K562 (cell line): ENCODE measurements around the gene MAN2B1. TPM values are rescaled to one million over a fixed set of nuclear protein-coding genes. Genes with fewer than 3 reads are reported as not detected.
A peak's percentile ranks its signal among the peaks of the same experiment; 100 is the strongest.

Experiments
- ATAC-seq: fragments of 200-7000 bp; cut with Tn5 transposase; 3 replicates; pipeline ENCODE4 v1.9.1; 2020; ENCODE audit warnings: moderate library complexity
- BruUV-seq: library from RNA; stranded (reverse); fragments of 400-500 nt; replicated peaks from 2 replicates; lab custom pipeline; 2021; lab: Mats Ljungman, UMichigan
- CTCF ChIA-PET: fragments of 300-600 bp; formaldehyde crosslinking; extraction: SDS; loops from one replicate; lab custom pipeline; 2021; ENCODE audit warnings: low intra/inter-chr PET ratio; lab: Yijun Ruan, JAX
- POLR2A ChIA-PET: fragments of 300-600, 350-650 bp; sonication (Branson Sonifier 250); formaldehyde crosslinking; extraction: SDS; loops from one replicate; lab custom pipeline; 2021; ENCODE audit warnings: antibody characterized with exemption, inconsistent platforms; lab: Yijun Ruan, JAX
- DNase-seq, 4 experiments: peaks; one replicate each; pipeline versions ENCODE4 v3.0.0 to v3.0.0-alpha.2; 2011 to 2018; ENCODE audit warnings: low spot score in 3 of 4, mixed read lengths in 3 of 4; ENCODE audit errors: extremely low read depth in 1 of 4
- FAIRE-seq: peaks from 2 replicates; lab custom pipeline; 2011; peaks lifted over from hg19 to GRCh38; lab: Jason Lieb, UNC
- H2AFZ ChIP-seq: 2 replicates; pipeline ENCODE4 v1.6.0; 2011; ENCODE audit warnings: low read depth, low read length, control low read depth, inconsistent platforms
- H3K27ac ChIP-seq: fragments of 200-600 bp; 3 replicates; pipeline ENCODE4 v1.8.0; 2011; ENCODE audit warnings: low read depth, mild to moderate bottlenecking, control low read depth, inconsistent platforms, low read length, moderate library complexity, mixed read lengths; ENCODE audit errors: extremely low read depth
- H3K27me3 ChIP-seq, 2 experiments: fragments of 300-600 bp in 1 of 2; 2 replicates in 1 of 2; 3 replicates in 1 of 2; pipeline versions ENCODE4 v1.6.0 to v1.8.0; 2011; ENCODE audit warnings: inconsistent platforms in 2 of 2, low read length in 2 of 2, mild to moderate bottlenecking in 1 of 2, mixed read lengths in 1 of 2, moderate library complexity in 1 of 2; ENCODE audit not compliant: control insufficient read depth in 2 of 2, insufficient read depth in 2 of 2
- H3K36me3 ChIP-seq: fragments of 300-600 bp; 3 replicates; pipeline ENCODE4 v1.8.0; 2011; ENCODE audit warnings: mild to moderate bottlenecking, low read length, inconsistent platforms; ENCODE audit not compliant: control insufficient read depth, insufficient read depth
- H3K4me1 ChIP-seq, 2 experiments: fragments of 200-600 bp in 1 of 2; replicated peaks in 1 of 2; 2 replicates in 1 of 2; 3 replicates in 1 of 2; pipeline versions ENCODE4 v1.5.1 to v1.8.0; 2011; ENCODE audit warnings: inconsistent platforms in 2 of 2, low read length in 2 of 2, mild to moderate bottlenecking in 1 of 2, mixed read lengths in 1 of 2, moderate library complexity in 1 of 2; ENCODE audit not compliant: control insufficient read depth in 2 of 2, insufficient read depth in 2 of 2
- H3K4me2 ChIP-seq: 2 replicates; pipeline ENCODE4 v1.6.1; 2011; ENCODE audit warnings: low read length, control low read depth, inconsistent platforms, mixed read lengths; ENCODE audit not compliant: insufficient read depth
- H3K4me3 ChIP-seq: fragments of 200-600 bp; sonication (generic), shearing (Covaris generic); 2 replicates; pipeline ENCODE4 v1.5.1; 2016; ENCODE audit warnings: control low read depth, inconsistent platforms
- H3K79me2 ChIP-seq: fragments of 200-600 bp; 3 replicates; pipeline ENCODE4 v1.8.0; 2011; ENCODE audit warnings: low read length, inconsistent platforms; ENCODE audit not compliant: control insufficient read depth, insufficient read depth
- H3K9ac ChIP-seq, 2 experiments: 2 replicates each; pipeline versions ENCODE4 v1.6.0 to v1.6.1; 2011; ENCODE audit warnings: low read depth in 2 of 2, low read length in 2 of 2, control low read depth in 1 of 2, inconsistent platforms in 1 of 2, mild to moderate bottlenecking in 1 of 2, mixed read lengths in 1 of 2; ENCODE audit not compliant: insufficient read depth in 1 of 2
- H3K9me1 ChIP-seq: one replicate; pipeline ENCODE4 v1.6.0; 2011; ENCODE audit warnings: inconsistent platforms, mild to moderate bottlenecking, low read length, moderate library complexity; ENCODE audit not compliant: control insufficient read depth, insufficient read depth
- H3K9me3 ChIP-seq: replicated peaks from 2 replicates; pipeline ENCODE4 v1.5.1; 2011; ENCODE audit warnings: low read depth, low read length, inconsistent platforms; ENCODE audit not compliant: control insufficient read depth, insufficient read depth
- H4K20me1 ChIP-seq: replicated peaks from 2 replicates; pipeline ENCODE4 v1.6.1; 2011; ENCODE audit warnings: low read length, inconsistent platforms, mixed read lengths; ENCODE audit not compliant: control insufficient read depth, insufficient read depth
- CBX1 ChIP-seq: sonication (generic); IDR thresholded peaks from 2 replicates; pipeline ENCODE4 v1.6.1; 2016; ENCODE audit warnings: antibody characterized with exemption, low read depth, mild to moderate bottlenecking
- CHAMP1 ChIP-seq: fragments of 450-650 bp; IDR thresholded peaks from 2 replicates; pipeline ENCODE4 v1.6.1; 2016; ENCODE audit warnings: mild to moderate bottlenecking
- NFIC ChIP-seq: fragments of 450-650 bp; IDR thresholded peaks from 2 replicates; pipeline ENCODE4 v1.6.1; 2017; ENCODE audit warnings: mild to moderate bottlenecking, inconsistent platforms
- POLR2G ChIP-seq: fragments of 200-400 bp; formaldehyde crosslinking; IDR thresholded peaks from 2 replicates; pipeline ENCODE4 v1.6.1; 2017; ENCODE audit warnings: low read depth, mild to moderate bottlenecking, antibody characterized with exemption, low read length, moderate library complexity
- TFAM ChIP-seq: fragments of 250-450 bp; sonication (Bioruptor Pico); conservative IDR thresholded peaks from 2 replicates; pipeline ENCODE4 v1.5.0; 2021; ENCODE audit warnings: mild to moderate bottlenecking, moderate library complexity
- ZNF274 ChIP-seq: IDR thresholded peaks from 2 replicates; pipeline ENCODE4 v1.6.1; 2011; ENCODE audit warnings: low read depth, mild to moderate bottlenecking, low read length, moderate library complexity, borderline replicate concordance
- WGBS: fragments of 100-300 bp; shearing (Covaris generic); methylation state at CpG from one replicate; pipeline ENCODE4 v1.1.6; 2016; ENCODE audit warnings: low coverage, mixed read lengths; ENCODE audit not compliant: insufficient coverage; ENCODE audit errors: missing lambda C conversion rate; 5-methylcytosine and 5-hydroxymethylcytosine counted together
- in situ Hi-C: fragments of 300-500 bp; cut with MboI; formaldehyde crosslinking; loops from 4 replicates; pipeline ENCODE4 v1.15.0; 2018; ENCODE audit warnings: inconsistent platforms, mixed read lengths
- intact Hi-C: fragments of 100-400 bp; cut with micrococcal nuclease; formaldehyde crosslinking; loops from 2 replicates; pipeline ENCODE4 v1.14.2; 2022
- polyA plus RNA-seq, 8 experiments: library from polyadenylated mRNA; depleted of rRNA in 4 of 8; stranded (reverse) in 5 of 8; unstranded in 3 of 8; fragments of >200 nt; fragmentation: Nextera tagmentation in 2 of 8; fragmentation: Illumina TruSeq in 1 of 8; extraction: Ambion mirVana in 2 of 8; extraction: Trizol in 1 of 8; gene quantifications; 2 replicates each; pipeline versions ENCODE4 v1.2.1 to v1.2.3, GENCODE V29; 2011 to 2014; ENCODE audit warnings: inconsistent platforms in 1 of 8, missing spikeins in 1 of 8
- total RNA-seq, 7 experiments: library from RNA; depleted of rRNA in 6 of 7; stranded (reverse); fragments of >200 nt in 6 of 7; fragmentation: Illumina TruSeq in 2 of 7; extraction: Trizol in 2 of 7; gene quantifications; 2 replicates each; pipeline versions ENCODE4 v1.2.1 to v1.2.3, GENCODE V29; 2011 to 2021; ENCODE audit warnings: low replicate concordance in 1 of 7

Gene MAN2B1
- total and polyA plus RNA-seq, 9 of the 15 experiments (the other 6 are each of a cell fraction or from before 2014, with no cell fraction given), result 0.59 to 33.8 (median 11.4) TPM

GRCh38 chr19:12647047-12647446 lies 19.5 kb downstream of the MAN2B1 start:
- H4K20me1 ChIP-seq, result no peaks in the 10 kb centered on the region
- intact Hi-C loops (no loop called here), in situ Hi-C loops (no loop called here)
- no peak for ATAC-seq
- H3K27ac ChIP-seq, result no peak overlapping the region
- FAIRE-seq, result no peak
- peak overlapping the region; percentile 48; the same call in 1 of the 2 replicates for H3K4me3 ChIP-seq
- no peaks in the 10 kb centered on the region for H3K9me1 ChIP-seq
- H3K4me2 ChIP-seq, result peak overlapping the region; percentile 71
- no peaks in the 10 kb centered on the region for H3K9me3 ChIP-seq
- POLR2A ChIA-PET, result interaction anchor here (0.6 kb wide), 1 partner anchor 26 kb away, joined by 4 read pairs; no protein-coding TSS in a partner anchor
- CTCF ChIA-PET, result interaction anchor here (0.7 kb wide), 1 partner anchor 189 kb away, joined by 3 read pairs; no protein-coding TSS in a partner anchor
- H3K27me3 ChIP-seq, result no peaks in the 10 kb centered on the region
- H2AFZ ChIP-seq, result no peak overlapping the region
- WGBS, result 62% methylated on average over 7 of the region's 8 CpGs
- BruUV-seq, result no TSS peak
- H3K79me2 ChIP-seq, result no peaks in the 10 kb centered on the region
- no peaks in the 10 kb centered on the region; the same call in 2 of the 3 replicates for H3K36me3 ChIP-seq
- TF ChIP-seq TFAM (CRISPR knock-in tag), result no peak
- TF ChIP-seq POLR2G, result peak; percentile 38
- TF ChIP-seq NFIC, result peak; percentile 16
- TF ChIP-seq, all 486 proteins: peak for 2
- H3K9ac ChIP-seq, result no peak overlapping the region
- peaks cover 2 to 27% of the 10 kb centered on the region in 2 experiments; a peak in 4 of 5 replicates for H3K4me1 ChIP-seq
- DNase-seq, result no peak

GRCh38 chr19:12646551-12646950 lies 20.0 kb downstream of the MAN2B1 start:
- intact Hi-C loops, result no loop called here

More at GRCh38 chr19:12646551-12646950, 20.0 kb downstream of the MAN2B1 start:
- H3K4me3 ChIP-seq, result no peak overlapping the region
- H3K27me3 ChIP-seq, result no peaks in the 10 kb centered on the region
- in situ Hi-C loops, result no loop called here
- peak overlapping the region in 1 of 2 experiments; percentile 27; a peak in 1 of 4 replicates for H3K9ac ChIP-seq
- ATAC-seq (no peak), DNase-seq (no peak), FAIRE-seq (no peak)
- H4K20me1 ChIP-seq, result no peaks in the 10 kb centered on the region
- TF ChIP-seq CBX1 (no peak), CHAMP1 (no peak), ZNF274 (no peak)
- H3K4me1 ChIP-seq, result peaks cover 0 to 27% of the 10 kb centered on the region in 2 experiments; a peak in 2 of 5 replicates
- BruUV-seq, result no TSS peak
- WGBS, result 60% methylated on average over 9 of the region's 10 CpGs
- H3K9me1 ChIP-seq, result no peaks in the 10 kb centered on the region
- H3K36me3 ChIP-seq, result no peaks in the 10 kb centered on the region
- ChIA-PET CTCF (interaction anchor here (0.6 kb wide), 1 partner anchor 81 kb away, joined by 3 read pairs; no protein-coding TSS in a partner anchor), POLR2A (no interaction called here)
- H3K79me2 ChIP-seq, result no peaks in the 10 kb centered on the region
- no peak overlapping the region for H3K27ac ChIP-seq
- H3K9me3 ChIP-seq, result no peaks in the 10 kb centered on the region
- no peak overlapping the region for H2AFZ ChIP-seq
- no peak overlapping the region for H3K4me2 ChIP-seq
